ENCODE results near the gene FOLR3.
"Not testable (repeated sequence)": the region's sequence is repeated elsewhere in the genome, so short reads cannot be mapped to it uniquely, and the experiment has no call there.

FOLR3 gene

DNA sequence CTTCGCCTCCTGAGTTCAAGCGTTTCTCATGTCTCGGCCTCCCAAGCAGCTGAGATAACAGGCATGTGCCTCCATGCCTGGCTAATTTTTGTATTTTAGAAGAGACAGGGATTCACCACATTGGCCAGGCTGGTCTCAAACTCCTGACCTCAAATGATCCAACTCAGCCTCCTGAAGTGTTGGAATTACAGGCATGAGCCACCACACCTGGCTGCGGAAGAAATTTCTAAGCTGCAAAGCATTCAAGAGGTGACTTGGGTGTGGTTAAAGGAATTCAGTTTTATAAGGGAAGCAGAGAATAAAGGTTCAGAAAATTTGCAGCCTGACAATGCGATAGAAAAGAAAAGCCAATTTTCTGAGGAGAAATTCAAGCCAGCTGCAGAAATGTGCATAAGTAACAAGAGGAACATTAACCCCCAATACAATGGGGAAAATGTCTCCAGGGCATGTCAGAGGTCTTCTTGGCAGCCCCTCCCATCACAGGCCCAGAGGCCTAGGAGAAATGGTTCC lies 33.6 kb downstream of the FOLR3 start:
- not testable (repeated sequence) for DNase-seq

DNA sequence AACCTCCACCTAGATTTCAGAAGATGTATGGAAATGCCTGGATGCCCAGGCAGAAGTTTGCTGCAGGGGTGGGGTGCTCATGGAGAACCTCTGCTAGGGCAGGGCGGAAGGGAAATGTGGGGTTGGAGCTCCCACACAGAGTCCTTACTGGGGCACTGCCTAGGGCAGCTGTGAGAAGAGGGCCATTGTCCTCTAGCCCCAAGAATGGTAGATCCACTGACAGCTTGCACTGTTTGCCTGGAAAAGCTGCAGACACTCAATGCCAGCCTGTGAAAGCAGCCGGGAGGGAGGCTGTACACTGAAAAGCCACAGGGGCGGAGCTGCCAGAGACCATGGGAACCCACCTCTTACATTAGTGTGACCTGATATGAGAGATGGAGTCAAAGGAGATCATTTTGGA lies 34.2 kb downstream of the FOLR3 start:
- not testable (repeated sequence) for DNase-seq

DNA sequence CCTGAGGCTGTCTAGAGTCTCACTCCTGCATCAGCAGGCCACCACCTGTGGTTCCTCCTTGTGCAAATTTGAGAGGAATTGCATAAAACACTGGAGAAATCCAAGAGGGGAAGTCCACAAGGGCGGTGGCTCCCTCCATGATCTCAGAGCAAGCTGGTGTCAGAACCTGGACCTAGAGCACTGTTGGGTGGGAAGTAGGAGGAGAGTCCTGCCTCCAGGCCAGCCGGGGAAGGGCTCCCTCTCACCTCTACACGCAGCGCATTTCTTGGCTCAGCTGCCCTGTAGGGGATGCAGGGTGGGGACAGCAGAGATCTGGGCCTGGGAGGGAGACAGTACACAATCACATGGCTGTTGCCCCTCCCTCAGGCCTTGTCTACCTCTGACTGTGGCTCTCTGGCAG lies 36.5 kb downstream of the FOLR3 start:
- DNase-seq: not testable (repeated sequence)

DNA sequence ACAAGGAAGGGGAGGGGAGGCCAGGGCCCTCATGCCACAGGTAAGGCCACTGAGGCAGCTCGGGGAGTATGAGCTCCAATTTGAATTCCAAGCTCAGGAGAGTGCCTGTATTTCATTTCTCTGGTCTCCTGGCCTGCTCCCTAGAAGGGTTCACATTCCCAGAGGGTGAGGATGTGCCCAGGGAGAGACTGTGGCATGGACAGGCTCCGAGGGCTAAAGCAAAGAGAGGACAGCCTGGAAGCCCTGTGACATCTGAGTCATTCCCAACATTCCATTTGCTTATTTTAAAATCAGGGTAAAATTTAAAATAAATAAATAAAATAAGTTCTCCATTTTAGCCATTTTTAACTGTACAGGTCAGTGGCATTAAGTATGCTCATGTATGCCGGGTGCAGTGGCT lies 37.8 kb downstream of the FOLR3 start:
- DNase-seq: no peak

DNA sequence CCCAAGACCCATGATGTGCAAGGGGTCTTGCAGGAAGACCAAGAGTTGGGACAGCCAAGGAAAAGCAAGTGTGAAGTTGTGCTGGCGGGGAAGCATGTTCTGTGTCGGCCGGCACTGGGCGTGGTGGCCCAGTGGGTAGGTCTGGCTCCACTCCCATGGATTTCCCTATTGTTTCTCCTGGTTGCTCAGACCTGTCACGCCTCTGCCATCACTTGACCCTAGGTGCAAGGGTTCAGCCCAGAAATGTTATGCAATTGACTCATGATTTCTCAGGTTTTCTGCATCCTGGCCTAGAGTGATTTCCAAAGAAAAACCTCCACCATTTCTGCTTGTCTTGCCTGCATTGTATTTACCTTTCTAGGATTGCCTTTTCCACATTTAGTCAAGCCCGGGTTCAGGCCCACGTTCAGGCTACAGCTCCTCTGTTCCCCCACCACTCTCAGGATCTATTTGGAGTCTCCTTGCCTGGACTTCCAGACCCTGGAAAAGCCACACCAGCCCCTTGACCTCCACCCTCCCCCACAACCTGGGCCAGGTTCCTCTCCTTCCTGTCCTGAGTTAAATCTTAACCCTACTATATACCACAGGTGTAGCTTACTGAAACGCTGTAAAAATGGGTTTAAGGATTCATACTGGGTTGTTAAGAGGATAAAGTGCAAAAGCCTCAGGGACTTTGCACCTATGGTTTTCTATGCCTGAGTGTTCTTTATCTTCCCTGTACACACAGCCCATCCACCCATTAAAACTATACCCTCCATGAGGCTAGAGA lies 39.0 kb downstream of the FOLR3 start:
- DNase-seq: no peak

DNA sequence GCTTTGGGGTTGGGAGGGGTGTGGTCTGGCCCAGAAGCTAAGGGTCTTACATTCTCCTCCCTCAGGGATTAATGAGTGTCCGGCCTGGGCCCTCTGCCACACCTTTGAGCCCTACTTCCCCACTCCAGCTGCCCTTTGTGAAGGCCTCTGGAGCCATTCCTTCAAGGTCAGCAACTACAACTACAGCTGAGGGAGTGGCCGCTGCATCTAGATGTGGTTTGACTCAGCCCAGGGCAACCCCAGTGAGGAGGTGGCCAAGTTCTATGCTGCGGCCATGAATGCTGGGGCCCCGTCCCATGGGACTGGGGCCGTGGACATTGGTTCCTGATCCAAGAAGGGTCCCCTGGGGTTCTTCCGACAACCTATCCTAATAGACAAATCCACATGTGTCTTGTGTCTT lies 42.1 kb downstream of the FOLR3 start:
- no peak for DNase-seq

DNA sequence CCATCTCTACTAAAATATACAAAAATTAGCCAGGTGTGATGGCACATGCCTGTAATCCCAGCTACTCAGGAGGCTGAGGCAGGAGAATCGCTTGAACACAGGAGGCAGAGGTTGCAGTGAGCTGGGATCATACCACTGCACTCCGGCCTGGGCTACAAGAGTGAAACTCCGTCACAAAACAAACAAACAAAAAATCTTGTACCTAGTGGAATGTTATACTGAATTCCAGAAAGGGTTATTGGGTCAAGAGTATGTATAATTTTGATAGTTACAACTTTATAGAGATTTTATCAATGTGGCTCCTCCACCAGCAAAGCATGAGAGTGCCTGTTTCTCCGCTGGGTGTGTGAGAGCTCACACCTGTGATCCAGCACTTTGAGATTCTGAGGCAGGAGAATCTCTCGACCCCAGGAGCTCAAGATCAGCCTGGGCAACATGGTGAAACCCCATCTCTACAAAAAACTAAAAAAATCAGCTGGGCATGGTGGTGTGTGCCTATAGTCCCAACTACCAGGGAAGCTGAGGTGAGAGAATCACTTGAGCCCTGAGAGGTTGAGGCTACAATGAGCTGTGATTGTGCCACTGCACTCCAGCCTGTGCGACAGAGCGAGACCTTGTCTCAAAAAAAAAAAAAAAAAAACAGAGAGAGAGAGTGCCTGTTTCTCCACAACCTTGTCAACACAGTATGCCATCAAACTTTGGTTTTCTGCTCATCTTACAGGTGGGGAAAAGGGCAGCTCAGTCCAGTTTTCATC lies 43.7 kb downstream of the FOLR3 start:
- no peak for DNase-seq

DNA sequence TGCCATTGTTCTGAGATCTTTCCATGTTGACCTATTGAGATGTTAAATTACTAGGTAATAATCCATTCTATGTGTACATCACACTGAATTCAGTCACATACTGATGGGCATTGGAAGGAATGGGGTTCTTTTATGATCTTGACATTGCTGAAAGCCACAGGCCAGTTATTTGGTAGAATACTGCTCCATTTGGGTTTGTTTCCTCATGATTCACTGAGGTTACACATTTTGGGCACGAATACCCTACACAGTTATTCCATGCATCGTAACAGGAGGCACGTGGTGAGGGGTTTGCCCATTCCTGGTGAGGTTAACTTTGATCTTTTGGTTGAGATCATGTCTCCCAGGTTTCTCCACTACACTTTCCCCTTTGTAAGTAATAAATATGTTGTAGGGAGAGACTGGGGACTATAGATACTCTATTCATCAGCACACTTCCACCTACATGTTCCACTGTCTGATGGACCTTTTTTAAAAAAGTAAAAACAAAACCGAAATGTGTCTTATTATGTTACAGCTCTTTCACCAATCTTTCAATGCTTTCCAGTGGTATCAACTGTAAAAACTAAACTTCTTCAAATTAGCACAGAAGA lies 44.4 kb downstream of the FOLR3 start:
- DNase-seq: no peak

DNA sequence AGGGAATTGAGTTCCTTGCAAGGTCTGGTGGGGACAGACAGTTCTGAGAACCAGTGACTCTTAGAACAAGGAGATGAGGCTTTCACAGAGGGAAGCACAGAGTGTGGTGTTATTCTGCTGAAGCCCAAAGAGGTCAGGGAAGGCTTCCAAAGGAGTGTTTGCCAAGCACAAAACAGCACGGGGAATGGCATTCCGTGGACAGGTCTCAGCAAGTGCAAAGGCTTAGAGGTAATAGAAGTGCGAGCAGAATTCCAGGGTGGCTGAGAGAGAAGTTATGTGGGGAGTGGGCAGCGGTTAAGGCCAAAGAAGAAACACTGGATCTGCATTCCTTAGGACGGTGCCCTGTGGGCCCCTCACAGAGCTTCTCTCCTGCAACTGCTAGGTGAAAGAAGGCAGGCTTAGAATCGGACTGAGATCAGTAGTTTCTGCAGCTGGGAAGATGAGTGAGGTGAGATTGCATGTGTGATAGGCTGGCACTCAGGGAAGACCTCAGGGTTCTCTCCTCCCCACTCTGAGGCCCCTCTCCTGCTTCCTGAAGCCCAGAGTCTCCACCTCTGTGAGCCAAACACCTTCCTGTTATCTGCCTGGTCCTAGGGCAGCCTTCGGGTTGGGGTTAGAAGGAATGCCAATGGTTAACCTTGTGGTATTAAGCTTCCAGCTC lies 45.5 kb downstream of the FOLR3 start:
- DNase-seq: not testable (repeated sequence)

DNA sequence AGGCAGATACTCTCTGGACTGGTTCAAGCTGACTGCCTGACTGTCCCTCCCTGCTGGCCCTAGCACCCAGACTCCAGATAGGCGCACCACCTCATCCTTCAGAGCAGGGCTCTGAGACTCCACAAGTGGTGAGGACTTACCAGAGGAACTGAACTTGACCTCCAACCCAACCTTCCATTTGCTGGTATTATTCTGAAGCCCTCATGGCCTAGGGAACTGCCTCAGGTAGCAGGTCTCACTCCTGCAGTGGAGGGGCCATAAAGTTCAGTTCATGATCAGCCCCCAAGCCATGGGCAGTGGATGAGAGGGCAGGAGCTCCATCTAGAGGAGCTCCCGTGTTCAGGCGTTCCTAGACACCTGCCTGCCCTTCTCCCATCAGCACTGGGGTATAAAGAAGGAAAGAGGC lies 46.0 kb downstream of the FOLR3 start:
- not testable (repeated sequence) for DNase-seq

DNA sequence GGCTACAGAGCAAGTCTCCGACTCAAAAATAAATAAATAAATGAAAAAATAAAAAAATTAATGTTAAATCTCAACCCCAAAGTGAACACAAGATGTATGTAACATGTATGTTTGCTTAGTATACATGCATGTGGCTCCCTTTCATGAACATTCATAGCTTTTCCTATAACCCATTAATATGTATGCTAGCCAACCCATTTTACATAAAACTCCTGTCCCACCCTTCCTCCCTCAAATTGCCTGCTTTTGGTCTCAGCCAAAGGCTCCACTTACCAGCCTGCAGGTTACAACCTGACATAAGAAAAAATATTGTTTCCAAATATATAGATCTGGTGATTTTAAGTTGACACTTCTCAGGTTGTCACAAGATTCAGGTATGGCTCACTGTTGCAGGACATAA lies 52.7 kb downstream of the FOLR3 start:
- no peak for DNase-seq

All from effector CD4-positive, alpha-beta T cell (primary cell).